Measurements from ENCODE around the gene KDR. TPM values are rescaled to one million over a fixed set of nuclear protein-coding genes. Genes with fewer than 3 reads are reported as not detected.

KDR gene
- total RNA-seq, 1 donor from 2014 or later: 1.4 TPM

- H3K4me3 ChIP-seq (ENCODE audit: low read depth, low read length): no peak overlapping the region
- no peak for TF ChIP-seq CTCF (conservative IDR thresholded peaks at IDR 0.05; ENCODE audit: low read depth, low read length)
- DNase-seq (ENCODE audit: low read depth): no peak
These were observed 92.6 kb downstream of the KDR start for GRCh38 chr4:55032788-55033187.

GRCh38 chr4:55032179-55032578 lies 93.2 kb downstream of the KDR start:
- no peak overlapping the region for H3K4me3 ChIP-seq (ENCODE audit: low read depth, low read length)
- no peak for DNase-seq (ENCODE audit: low read depth)
- TF ChIP-seq CTCF (conservative IDR thresholded peaks at IDR 0.05; ENCODE audit: low read depth, low read length): no peak

GRCh38 chr4:55031158-55031557 lies 94.2 kb downstream of the KDR start:
- TF ChIP-seq CTCF (conservative IDR thresholded peaks at IDR 0.05; ENCODE audit: low read depth, low read length): no peak
- no peak overlapping the region for H3K4me3 ChIP-seq (ENCODE audit: low read depth, low read length)
- no peak for DNase-seq (ENCODE audit: low read depth)

GRCh38 chr4:55030589-55030988 lies 94.8 kb downstream of the KDR start:
- DNase-seq (ENCODE audit: low read depth): no peak
- TF ChIP-seq CTCF (conservative IDR thresholded peaks at IDR 0.05; ENCODE audit: low read depth, low read length): no peak
- H3K4me3 ChIP-seq (ENCODE audit: low read depth, low read length): no peak overlapping the region

GRCh38 chr4:55029821-55030503 lies 95.4 kb downstream of the KDR start:
- no peak for DNase-seq (ENCODE audit: low read depth)
- no peak overlapping the region for H3K4me3 ChIP-seq (ENCODE audit: low read depth, low read length)
- no peak for TF ChIP-seq CTCF (conservative IDR thresholded peaks at IDR 0.05; ENCODE audit: low read depth, low read length)

- no peak for DNase-seq (ENCODE audit: low read depth)
- no peak overlapping the region for H3K4me3 ChIP-seq (ENCODE audit: low read depth, low read length)
- no peak for TF ChIP-seq CTCF (conservative IDR thresholded peaks at IDR 0.05; ENCODE audit: low read depth, low read length)
These were observed 96.1 kb downstream of the KDR start for GRCh38 chr4:55029321-55029720.

Other genes with a start within 250 kb of the KDR start
- 9.7 and 15.3 TPM in 2 replicates for gene SRD5A3, start 220.6 kb upstream of the KDR start, total RNA-seq